Measurements from ENCODE around the gene UBAC2.
A peak's percentile ranks its signal among the peaks of the same experiment; 100 is the strongest.

Gene UBAC2

GRCh38 chr13:99265821-99266426, 65.3 kb downstream of the UBAC2 start:
- Histone ChIP-seq H3K27ac (ENCODE audit: poor library complexity, severe bottlenecking) (no peak overlapping the region), H3K4me3 (ENCODE audit: severe bottlenecking) (no peak overlapping the region), H3K36me3 (ENCODE audit: low read depth) (peaks cover 4% of the 10 kb centered on the region; the same call in 1 of the 2 replicates), H3K27me3 (ENCODE audit: insufficient read depth, poor library complexity, severe bottlenecking) (no peaks in the 10 kb centered on the region), H3K4me1 (ENCODE audit: insufficient read depth, poor library complexity, severe bottlenecking) (no peaks in the 10 kb centered on the region), H3K9me3 (ENCODE audit: severe bottlenecking) (no peaks in the 10 kb centered on the region)
- DNase-seq (ENCODE audit: low spot score) (no peak), ATAC-seq (ENCODE audit: low read depth) (peak; percentile 81; the same call in 2 of the 3 replicates)
- TF ChIP-seq CTCF (IDR thresholded peaks at IDR 0.05; ENCODE audit: poor library complexity, severe bottlenecking) = peak; percentile 67

GRCh38 chr13:99266827-99267226, 66.2 kb downstream of the UBAC2 start:
- DNase-seq (ENCODE audit: low spot score) (no peak), ATAC-seq (ENCODE audit: low read depth) (no peak)
- no peaks in the 10 kb centered on the region for H3K9me3 ChIP-seq (ENCODE audit: severe bottlenecking)
- H3K4me3 ChIP-seq (ENCODE audit: severe bottlenecking) = no peak overlapping the region
- TF ChIP-seq CTCF (IDR thresholded peaks at IDR 0.05; ENCODE audit: poor library complexity, severe bottlenecking) = no peak
- H3K4me1 ChIP-seq (ENCODE audit: insufficient read depth, poor library complexity, severe bottlenecking) = no peaks in the 10 kb centered on the region
- no peak overlapping the region for H3K27ac ChIP-seq (ENCODE audit: poor library complexity, severe bottlenecking)
- peaks cover 4% of the 10 kb centered on the region; the same call in 1 of the 2 replicates for H3K36me3 ChIP-seq (ENCODE audit: low read depth)
- no peaks in the 10 kb centered on the region for H3K27me3 ChIP-seq (ENCODE audit: insufficient read depth, poor library complexity, severe bottlenecking)

- Histone ChIP-seq H3K4me3 (ENCODE audit: severe bottlenecking) (no peak overlapping the region), H3K27ac (ENCODE audit: poor library complexity, severe bottlenecking) (no peak overlapping the region), H3K4me1 (ENCODE audit: insufficient read depth, poor library complexity, severe bottlenecking) (no peaks in the 10 kb centered on the region), H3K9me3 (ENCODE audit: severe bottlenecking) (no peaks in the 10 kb centered on the region), H3K27me3 (ENCODE audit: insufficient read depth, poor library complexity, severe bottlenecking) (no peaks in the 10 kb centered on the region), H3K36me3 (ENCODE audit: low read depth) (peaks cover 4% of the 10 kb centered on the region; the same call in 1 of the 2 replicates)
- ATAC-seq (ENCODE audit: low read depth) = no peak
- TF ChIP-seq CTCF (IDR thresholded peaks at IDR 0.05; ENCODE audit: poor library complexity, severe bottlenecking) = no peak
- no peak for DNase-seq (ENCODE audit: low spot score)
Observed at GRCh38 chr13:99267927-99268326, 67.3 kb downstream of the UBAC2 start.

GRCh38 chr13:99268822-99269221, 68.2 kb downstream of the UBAC2 start:
- ATAC-seq (ENCODE audit: low read depth) (no peak), DNase-seq (ENCODE audit: low spot score) (no peak)
- Histone ChIP-seq H3K9me3 (ENCODE audit: severe bottlenecking) (no peaks in the 10 kb centered on the region), H3K4me1 (ENCODE audit: insufficient read depth, poor library complexity, severe bottlenecking) (no peaks in the 10 kb centered on the region), H3K27me3 (ENCODE audit: insufficient read depth, poor library complexity, severe bottlenecking) (no peaks in the 10 kb centered on the region), H3K27ac (ENCODE audit: poor library complexity, severe bottlenecking) (no peak overlapping the region), H3K4me3 (ENCODE audit: severe bottlenecking) (no peak overlapping the region), H3K36me3 (ENCODE audit: low read depth) (peaks cover 4% of the 10 kb centered on the region; the same call in 1 of the 2 replicates)
- no peak for TF ChIP-seq CTCF (IDR thresholded peaks at IDR 0.05; ENCODE audit: poor library complexity, severe bottlenecking)

- Histone ChIP-seq H3K9me3 (ENCODE audit: severe bottlenecking) (no peaks in the 10 kb centered on the region), H3K4me3 (ENCODE audit: severe bottlenecking) (no peak overlapping the region), H3K27me3 (ENCODE audit: insufficient read depth, poor library complexity, severe bottlenecking) (no peaks in the 10 kb centered on the region), H3K27ac (ENCODE audit: poor library complexity, severe bottlenecking) (no peak overlapping the region), H3K4me1 (ENCODE audit: insufficient read depth, poor library complexity, severe bottlenecking) (no peaks in the 10 kb centered on the region), H3K36me3 (ENCODE audit: low read depth) (peaks cover 4% of the 10 kb centered on the region; the same call in 1 of the 2 replicates)
- peak; percentile 76 for TF ChIP-seq CTCF (IDR thresholded peaks at IDR 0.05; ENCODE audit: poor library complexity, severe bottlenecking)
- ATAC-seq (ENCODE audit: low read depth) = peak; percentile 72; the same call in 2 of the 3 replicates
- no peak for DNase-seq (ENCODE audit: low spot score)
Observed at GRCh38 chr13:99269627-99270241, 69.1 kb downstream of the UBAC2 start.
